ENCODE measurements around the gene E2F7.

- TF ChIP-seq POLR2A (IDR thresholded peaks at IDR 0.05; ENCODE audit: low read depth, low read length) (no peak), POLR2AphosphoS5 (IDR thresholded peaks at IDR 0.05; ENCODE audit: low read depth, low read length) (no peak)
These were observed 39.5 kb downstream of the E2F7 start for GRCh38 chr12:77025782-77026314.

All from GM12892 (cell line).